ENCODE data around the gene TFG.

Gene TFG

GRCh38 chr3:100781301-100781700 is 72.0 kb downstream of the TFG start:
- H3K4me3 Mint-ChIP-seq, result no peak overlapping the region
- H3K9me3 Mint-ChIP-seq, result peaks cover 10% of the 10 kb centered on the region
- no peaks in the 10 kb centered on the region for H3K4me1 Mint-ChIP-seq (ENCODE audit: low read depth)
- H3K36me3 Mint-ChIP-seq (ENCODE audit: low read depth), result no peaks in the 10 kb centered on the region
- no peaks in the 10 kb centered on the region for H3K27me3 Mint-ChIP-seq
- no peak overlapping the region for H3K27ac Mint-ChIP-seq

- H3K36me3 Mint-ChIP-seq (ENCODE audit: low read depth), result no peaks in the 10 kb centered on the region
- no peak overlapping the region for H3K4me3 Mint-ChIP-seq
- H3K27ac Mint-ChIP-seq, result no peak overlapping the region
- H3K9me3 Mint-ChIP-seq, result peaks cover 10% of the 10 kb centered on the region
- H3K4me1 Mint-ChIP-seq (ENCODE audit: low read depth), result no peaks in the 10 kb centered on the region
- H3K27me3 Mint-ChIP-seq, result no peaks in the 10 kb centered on the region
Measured at GRCh38 chr3:100782348-100782747, 73.1 kb downstream of the TFG start.

- H3K27ac Mint-ChIP-seq, result no peak overlapping the region
Measured at GRCh38 chr3:100782906-100783305, 73.6 kb downstream of the TFG start.

GRCh38 chr3:100783619-100784018 is 74.3 kb downstream of the TFG start:
- Mint-ChIP-seq H3K27me3 (no peaks in the 10 kb centered on the region), H3K36me3 (ENCODE audit: low read depth) (no peaks in the 10 kb centered on the region), H3K4me3 (no peak overlapping the region), H3K27ac (no peak overlapping the region), H3K9me3 (peaks cover 10% of the 10 kb centered on the region), H3K4me1 (ENCODE audit: low read depth) (no peaks in the 10 kb centered on the region)

More at GRCh38 chr3:100782906-100783305, 73.6 kb downstream of the TFG start:
- H3K27me3 Mint-ChIP-seq, result no peaks in the 10 kb centered on the region
- H3K4me1 Mint-ChIP-seq (ENCODE audit: low read depth), result no peaks in the 10 kb centered on the region
- H3K36me3 Mint-ChIP-seq (ENCODE audit: low read depth), result no peaks in the 10 kb centered on the region
- no peak overlapping the region for H3K4me3 Mint-ChIP-seq
- H3K9me3 Mint-ChIP-seq, result peaks cover 10% of the 10 kb centered on the region

GRCh38 chr3:100789579-100789978 is 80.3 kb downstream of the TFG start:
- H3K27ac Mint-ChIP-seq, result no peak overlapping the region
- no peaks in the 10 kb centered on the region for H3K27me3 Mint-ChIP-seq
- peaks cover 10% of the 10 kb centered on the region for H3K9me3 Mint-ChIP-seq
- no peak overlapping the region for H3K4me3 Mint-ChIP-seq
- H3K36me3 Mint-ChIP-seq (ENCODE audit: low read depth), result no peaks in the 10 kb centered on the region
- H3K4me1 Mint-ChIP-seq (ENCODE audit: low read depth), result no peaks in the 10 kb centered on the region

- Mint-ChIP-seq H3K36me3 (ENCODE audit: low read depth) (no peaks in the 10 kb centered on the region), H3K27ac (no peak overlapping the region), H3K9me3 (no peaks in the 10 kb centered on the region), H3K27me3 (no peaks in the 10 kb centered on the region), H3K4me1 (ENCODE audit: low read depth) (peaks cover 6% of the 10 kb centered on the region), H3K4me3 (no peak overlapping the region)
Measured at GRCh38 chr3:100796556-100796955, 87.3 kb downstream of the TFG start.

- no peaks in the 10 kb centered on the region for H3K27me3 Mint-ChIP-seq
- no peak overlapping the region for H3K27ac Mint-ChIP-seq
Measured at GRCh38 chr3:100798012-100798411, 88.7 kb downstream of the TFG start.

More at GRCh38 chr3:100798012-100798411, 88.7 kb downstream of the TFG start:
- H3K4me3 Mint-ChIP-seq, result no peak overlapping the region
- peaks cover 6% of the 10 kb centered on the region for H3K4me1 Mint-ChIP-seq (ENCODE audit: low read depth)
- H3K9me3 Mint-ChIP-seq, result no peaks in the 10 kb centered on the region
- no peaks in the 10 kb centered on the region for H3K36me3 Mint-ChIP-seq (ENCODE audit: low read depth)
